Duodenal mucosa (tissue), 2 donors: ENCODE data around the gene ESPL1.

Experiments
- H3K27ac ChIP-seq: one replicate; pipeline ENCODE4 v1.7.0; 2013; ENCODE audit warnings: low read depth, low read length
- H3K27me3 ChIP-seq, 2 donors: one replicate each; pipeline ENCODE4 v1.7.0; 2013; ENCODE audit warnings: low read length in 2 of 2, control low read depth in 1 of 2; ENCODE audit not compliant: insufficient read depth in 2 of 2, control insufficient read depth in 1 of 2
- H3K36me3 ChIP-seq, 2 donors: one replicate each; pipeline ENCODE4 v1.7.0; 2013; ENCODE audit warnings: low read length in 2 of 2, control low read depth in 1 of 2; ENCODE audit not compliant: insufficient read depth in 2 of 2, control insufficient read depth in 1 of 2
- H3K4me1 ChIP-seq, 2 donors: one replicate each; pipeline ENCODE4 v1.7.0; 2013; ENCODE audit warnings: low read length in 2 of 2, control low read depth in 1 of 2; ENCODE audit not compliant: insufficient read depth in 2 of 2, control insufficient read depth in 1 of 2
- H3K4me3 ChIP-seq, 2 donors: one replicate each; pipeline ENCODE4 v1.7.0; 2013; ENCODE audit warnings: low read length in 2 of 2, low read depth in 1 of 2
- H3K9ac ChIP-seq, 2 donors: one replicate each; pipeline ENCODE4 v1.7.0; 2013; ENCODE audit warnings: low read length in 2 of 2, low read depth in 1 of 2
- H3K9me3 ChIP-seq, 2 donors: one replicate each; pipeline ENCODE4 v1.7.0; 2013; ENCODE audit warnings: low read length in 2 of 2, control low read depth in 1 of 2; ENCODE audit not compliant: control insufficient read depth in 1 of 2

Gene ESPL1

GRCh38 chr12:53259891-53260290, 8.2 kb upstream of the ESPL1 start:
- H3K36me3 ChIP-seq, result peaks cover 4 to 5% of the 10 kb centered on the region in 2 donors
- no peaks in the 10 kb centered on the region for H3K27me3 ChIP-seq
- no peak overlapping the region for H3K27ac ChIP-seq
- no peak overlapping the region for H3K4me3 ChIP-seq
- no peaks in the 10 kb centered on the region for H3K4me1 ChIP-seq
- no peak overlapping the region for H3K9ac ChIP-seq
- no peaks in the 10 kb centered on the region for H3K9me3 ChIP-seq

GRCh38 chr12:53265783-53266182, 2.3 kb upstream of the ESPL1 start:
- no peaks in the 10 kb centered on the region for H3K27me3 ChIP-seq
- H3K9ac ChIP-seq, result no peak overlapping the region
- peaks cover 6 to 8% of the 10 kb centered on the region in 2 donors for H3K4me1 ChIP-seq
- H3K9me3 ChIP-seq, result no peaks in the 10 kb centered on the region
- no peak overlapping the region for H3K27ac ChIP-seq
- no peak overlapping the region for H3K4me3 ChIP-seq
- no peaks in the 10 kb centered on the region for H3K36me3 ChIP-seq

GRCh38 chr12:53267306-53267998, 647 bp upstream of the ESPL1 start:
- no peak overlapping the region for H3K27ac ChIP-seq
- no peaks in the 10 kb centered on the region for H3K9me3 ChIP-seq
- H3K9ac ChIP-seq, result peak overlapping the region; percentile 37 to 77
- no peaks in the 10 kb centered on the region for H3K27me3 ChIP-seq
- peaks cover 6 to 8% of the 10 kb centered on the region in 2 donors for H3K4me1 ChIP-seq
- no peaks in the 10 kb centered on the region for H3K36me3 ChIP-seq
- peak overlapping the region; percentile 76 to 85 for H3K4me3 ChIP-seq

- Histone ChIP-seq H3K27ac (no peak overlapping the region), H3K9ac (peak overlapping the region; percentile 37 to 40), H3K4me1 (peaks cover 6 to 8% of the 10 kb centered on the region in 2 donors), H3K36me3 (no peaks in the 10 kb centered on the region), H3K4me3 (peak overlapping the region; percentile 76 to 85), H3K9me3 (no peaks in the 10 kb centered on the region), H3K27me3 (no peaks in the 10 kb centered on the region)
Measured at GRCh38 chr12:53268630-53269562, 797 bp downstream of the ESPL1 start.

GRCh38 chr12:53274445-53274844, 6.3 kb downstream of the ESPL1 start:
- Histone ChIP-seq H3K9ac (no peak overlapping the region), H3K9me3 (no peaks in the 10 kb centered on the region), H3K4me3 (no peak overlapping the region), H3K27me3 (no peaks in the 10 kb centered on the region), H3K4me1 (no peaks in the 10 kb centered on the region), H3K27ac (no peak overlapping the region), H3K36me3 (peaks cover 0 to 2% of the 10 kb centered on the region in 2 donors)

- Histone ChIP-seq H3K4me3 (no peak overlapping the region), H3K27ac (no peak overlapping the region), H3K36me3 (peaks cover 2 to 5% of the 10 kb centered on the region in 2 donors), H3K4me1 (no peaks in the 10 kb centered on the region), H3K9ac (no peak overlapping the region), H3K9me3 (no peaks in the 10 kb centered on the region), H3K27me3 (no peaks in the 10 kb centered on the region)
Measured at GRCh38 chr12:53276511-53276910, 8.4 kb downstream of the ESPL1 start.

GRCh38 chr12:53277981-53278380, 9.9 kb downstream of the ESPL1 start:
- Histone ChIP-seq H3K36me3 (peaks cover 2 to 16% of the 10 kb centered on the region in 2 donors), H3K27ac (no peak overlapping the region), H3K9me3 (no peaks in the 10 kb centered on the region), H3K4me3 (no peak overlapping the region), H3K4me1 (no peaks in the 10 kb centered on the region), H3K9ac (no peak overlapping the region), H3K27me3 (no peaks in the 10 kb centered on the region)

GRCh38 chr12:53279283-53279869, 11.3 kb downstream of the ESPL1 start:
- Histone ChIP-seq H3K4me1 (no peaks in the 10 kb centered on the region), H3K36me3 (peaks cover 9 to 26% of the 10 kb centered on the region in 2 donors), H3K27ac (no peak overlapping the region), H3K4me3 (peak overlapping the region; percentile 44 to 48), H3K9ac (no peak overlapping the region), H3K9me3 (no peaks in the 10 kb centered on the region), H3K27me3 (no peaks in the 10 kb centered on the region)

- Histone ChIP-seq H3K4me1 (no peaks in the 10 kb centered on the region), H3K9ac (no peak overlapping the region), H3K27ac (no peak overlapping the region), H3K9me3 (no peaks in the 10 kb centered on the region), H3K27me3 (no peaks in the 10 kb centered on the region), H3K36me3 (peaks cover 9 to 26% of the 10 kb centered on the region in 2 donors), H3K4me3 (peak overlapping the region; percentile 44 to 48)
Measured at GRCh38 chr12:53279888-53280498, 11.9 kb downstream of the ESPL1 start.
